H1 (cell line): ENCODE results near the gene TMEM59L. TPM values are rescaled to one million over a fixed set of nuclear protein-coding genes. Genes with fewer than 3 reads are reported as not detected.

ENCODE experiments used
- CTCF ChIA-PET: fragments of 300-600 bp; sonication (Branson Sonifier 250); formaldehyde crosslinking; loops from one replicate; lab custom pipeline; 2021; ENCODE audit not compliant: partially characterized antibody; lab: Charles Lee
- POLR2A ChIA-PET: fragments of 300-600 bp; sonication (Branson Sonifier 250); formaldehyde crosslinking; loops from one replicate; lab custom pipeline; 2021; ENCODE audit warnings: inconsistent platforms; ENCODE audit not compliant: partially characterized antibody; lab: Charles Lee
- DNase-seq, 2 experiments: peaks; one replicate each; pipeline versions ENCODE4 v3.0.0 to v3.0.0-alpha.2; 2010 to 2022; ENCODE audit warnings: low spot score in 2 of 2, low read depth in 1 of 2, mixed read lengths in 1 of 2
- FAIRE-seq: peaks from 2 replicates; lab custom pipeline; 2011; peaks lifted over from hg19 to GRCh38; lab: Jason Lieb, UNC
- H2AFZ ChIP-seq: 2 replicates; pipeline ENCODE4 v1.8.1; 2012; ENCODE audit warnings: low read length, inconsistent platforms
- H2AK5ac ChIP-seq: 2 replicates; pipeline ENCODE4 v1.6.1; 2013; ENCODE audit warnings: low read depth, low read length
- H2BK120ac ChIP-seq: replicated peaks from 2 replicates; pipeline ENCODE3; 2013; ENCODE audit warnings: low read depth, low read length, inconsistent platforms
- H2BK12ac ChIP-seq: 2 replicates; pipeline ENCODE4 v1.6.1; 2013; ENCODE audit warnings: low read depth, low read length
- H2BK15ac ChIP-seq: 2 replicates; pipeline ENCODE4 v1.6.1; 2013; ENCODE audit warnings: low read length
- H2BK20ac ChIP-seq: 2 replicates; pipeline ENCODE4 v1.6.1; 2013; ENCODE audit warnings: low read length
- H2BK5ac ChIP-seq: 2 replicates; pipeline ENCODE4 v1.6.1; 2013; ENCODE audit warnings: low read depth, low read length
- H3K14ac ChIP-seq: 2 replicates; pipeline ENCODE4 v1.6.1; 2013; ENCODE audit warnings: inconsistent platforms; ENCODE audit not compliant: insufficient read length
- H3K18ac ChIP-seq: 2 replicates; pipeline ENCODE4 v1.6.1; 2013; ENCODE audit warnings: low read length; ENCODE audit errors: extremely low read depth
- H3K23ac ChIP-seq: 2 replicates; pipeline ENCODE4 v1.6.1; 2013; ENCODE audit warnings: inconsistent platforms; ENCODE audit not compliant: insufficient read length
- H3K23me2 ChIP-seq: 2 replicates; pipeline ENCODE4 v1.6.1; 2013; ENCODE audit warnings: low read depth, low read length
- H3K27ac ChIP-seq: 2 replicates; pipeline ENCODE4 v1.6.1; 2011; ENCODE audit warnings: low read depth, low read length, inconsistent platforms
- H3K27me3 ChIP-seq, 4 experiments: replicated peaks in 1 of 4; 1 replicate in 1 of 4; 2 replicates in 3 of 4; pipeline versions ENCODE4 v1.6.1 to v1.8.1; 2011 to 2013; ENCODE audit warnings: low read length in 3 of 4, mild to moderate bottlenecking in 3 of 4, inconsistent platforms in 2 of 4, mixed read lengths in 2 of 4, moderate library complexity in 1 of 4; ENCODE audit not compliant: control insufficient read depth in 3 of 4, insufficient read depth in 3 of 4; ENCODE audit errors: extremely low read depth in 1 of 4
- H3K36me3 ChIP-seq, 4 experiments: 2 replicates each; pipeline versions ENCODE4 v1.6.1 to v1.8.1; 2011 to 2013; ENCODE audit warnings: mild to moderate bottlenecking in 4 of 4, low read length in 3 of 4, moderate library complexity in 2 of 4, control low read depth in 1 of 4, inconsistent platforms in 1 of 4; ENCODE audit not compliant: insufficient read depth in 4 of 4, control insufficient read depth in 2 of 4
- H3K4ac ChIP-seq: replicated peaks from 2 replicates; pipeline ENCODE3; 2013; ENCODE audit warnings: low read length, low read depth, mixed read lengths, inconsistent platforms; ENCODE audit not compliant: insufficient read length
- H3K4me1 ChIP-seq, 4 experiments: replicated peaks in 1 of 4; 1 replicate in 1 of 4; 2 replicates in 3 of 4; pipeline versions ENCODE4 v1.6.1 to v1.8.1; 2011 to 2013; ENCODE audit warnings: low read length in 3 of 4, inconsistent platforms in 2 of 4, mixed read lengths in 1 of 4; ENCODE audit not compliant: insufficient read depth in 4 of 4, control insufficient read depth in 3 of 4
- H3K4me2 ChIP-seq, 2 experiments: 2 replicates each; pipeline versions ENCODE4 v1.6.1 to v1.8.1; 2011 to 2013; ENCODE audit warnings: low read depth in 2 of 2, low read length in 2 of 2, control low read depth in 1 of 2, inconsistent platforms in 1 of 2, mild to moderate bottlenecking in 1 of 2; ENCODE audit not compliant: insufficient read depth in 1 of 2
- H3K4me3 ChIP-seq, 4 experiments: fragments of 200-600, 300-600 bp in 1 of 4; sonication (generic), shearing (Covaris generic), sonication (Bioruptor Twin) in 1 of 4; 2 replicates each; pipeline versions ENCODE4 v1.5.1 to v1.8.1; 2011 to 2016; ENCODE audit warnings: low read length in 4 of 4, low read depth in 3 of 4, control low read depth in 2 of 4, inconsistent platforms in 2 of 4, mild to moderate bottlenecking in 2 of 4, mixed read lengths in 1 of 4, moderate library complexity in 1 of 4; ENCODE audit not compliant: insufficient read depth in 2 of 4; ENCODE audit errors: extremely low read depth in 1 of 4
- H3K56ac ChIP-seq: replicated peaks from 2 replicates; pipeline ENCODE3; 2013; ENCODE audit warnings: low read depth, mild to moderate bottlenecking, mixed read lengths, low read length, inconsistent platforms; ENCODE audit not compliant: insufficient read length
- H3K79me1 ChIP-seq: 2 replicates; pipeline ENCODE4 v1.6.1; 2013; ENCODE audit warnings: low read depth, low read length, control low read depth
- H3K79me2 ChIP-seq, 2 experiments: 2 replicates each; pipeline versions ENCODE4 v1.6.1 to v1.8.1; 2012 to 2013; ENCODE audit warnings: low read length in 2 of 2, mild to moderate bottlenecking in 2 of 2, inconsistent platforms in 1 of 2; ENCODE audit not compliant: insufficient read depth in 2 of 2, control insufficient read depth in 1 of 2
- H3K9ac ChIP-seq, 4 experiments: replicated peaks in 1 of 4; 1 replicate in 1 of 4; 2 replicates in 3 of 4; pipeline versions ENCODE4 v1.6.1 to v1.8.1; 2011 to 2013; ENCODE audit warnings: low read depth in 3 of 4, low read length in 3 of 4, control low read depth in 2 of 4, mild to moderate bottlenecking in 2 of 4, moderate library complexity in 2 of 4, inconsistent platforms in 1 of 4; ENCODE audit errors: extremely low read depth in 1 of 4
- H3K9me3 ChIP-seq, 2 experiments: 2 replicates each; pipeline versions ENCODE4 v1.6.1 to v1.8.1; 2012 to 2013; ENCODE audit warnings: mild to moderate bottlenecking in 2 of 2, moderate library complexity in 2 of 2, control low read depth in 1 of 2, inconsistent platforms in 1 of 2, low read depth in 1 of 2, low read length in 1 of 2, mixed read lengths in 1 of 2; ENCODE audit not compliant: insufficient read depth in 2 of 2
- H4K20me1 ChIP-seq, 2 experiments: replicated peaks in 1 of 2; 2 replicates each; pipeline versions ENCODE3 to v1.8.1; 2011 to 2013; ENCODE audit warnings: inconsistent platforms in 2 of 2, low read length in 2 of 2, mild to moderate bottlenecking in 1 of 2; ENCODE audit not compliant: insufficient read depth in 2 of 2, control insufficient read depth in 1 of 2
- H4K5ac ChIP-seq: 2 replicates; pipeline ENCODE4 v1.6.1; 2013; ENCODE audit warnings: low read length, low read depth, mixed read lengths, inconsistent platforms; ENCODE audit not compliant: insufficient read length
- H4K8ac ChIP-seq: 2 replicates; pipeline ENCODE4 v1.8.0; 2013; ENCODE audit warnings: mild to moderate bottlenecking, moderate library complexity, low read length, inconsistent platforms; ENCODE audit not compliant: insufficient read depth; ENCODE audit errors: extremely low read depth
- H4K91ac ChIP-seq: replicated peaks from 2 replicates; pipeline ENCODE3; 2013; ENCODE audit warnings: low read length, mixed read lengths, inconsistent platforms; ENCODE audit not compliant: insufficient read length
- BCL11A ChIP-seq, 2 experiments: IDR thresholded peaks; one replicate each; pipeline ENCODE4 v1.6.1; 2011; ENCODE audit warnings: low read depth in 2 of 2, low read length in 2 of 2, mild to moderate bottlenecking in 2 of 2
- CHD2 ChIP-seq: IDR thresholded peaks from 2 replicates; pipeline ENCODE4 v1.6.1; 2012; ENCODE audit warnings: low read length, improper control_type of control experiment
- CTBP2 ChIP-seq: IDR thresholded peaks from 2 replicates; pipeline ENCODE4 v1.7.0; 2011; ENCODE audit warnings: borderline replicate concordance, mild to moderate bottlenecking, moderate library complexity, mixed read lengths, low read length; ENCODE audit not compliant: insufficient read depth, insufficient read length
- GABPA ChIP-seq: IDR thresholded peaks from 2 replicates; pipeline ENCODE4 v1.6.1; 2011; ENCODE audit warnings: mild to moderate bottlenecking, low read length, moderate library complexity, borderline replicate concordance; ENCODE audit not compliant: insufficient read depth
- HDAC2 ChIP-seq, 2 experiments: fragments of 300-600 bp in 1 of 2; sonication (generic) in 1 of 2; IDR thresholded peaks; 2 replicates each; pipeline ENCODE4 v1.6.1; 2011 to 2012; ENCODE audit warnings: low read depth in 2 of 2, low read length in 2 of 2, mild to moderate bottlenecking in 2 of 2, moderate library complexity in 2 of 2, borderline replicate concordance in 1 of 2, inconsistent platforms in 1 of 2
- JUN ChIP-seq: IDR thresholded peaks from 2 replicates; pipeline ENCODE4 v1.6.1; 2011; ENCODE audit warnings: low read depth, mild to moderate bottlenecking, improper control_type of control experiment, low read length
- KDM5A ChIP-seq: fragments of 200-600 bp; IDR thresholded peaks from 2 replicates; pipeline ENCODE4 v1.7.1; 2012; ENCODE audit warnings: mild to moderate bottlenecking, low read length, inconsistent platforms, mixed read lengths
- SAP30 ChIP-seq: fragments of 300-600 bp; sonication (generic); IDR thresholded peaks from 2 replicates; pipeline ENCODE4 v1.7.1; 2012; ENCODE audit warnings: low read length, moderate library complexity, mild to moderate bottlenecking, inconsistent platforms; ENCODE audit not compliant: insufficient read depth, insufficient replicate concordance
- SIN3A ChIP-seq, 2 experiments: IDR thresholded peaks in 1 of 2; conservative IDR thresholded peaks in 1 of 2; 2 replicates each; pipeline ENCODE4 v1.6.1; 2011 to 2012; ENCODE audit warnings: low read length in 2 of 2, improper control_type of control experiment in 1 of 2, low read depth in 1 of 2, mild to moderate bottlenecking in 1 of 2
- SIRT6 ChIP-seq: IDR thresholded peaks from one replicate; pipeline ENCODE4 v1.7.1; 2012; ENCODE audit warnings: low read length, inconsistent platforms
- SUZ12 ChIP-seq: fragments of 200-600 bp; sonication (generic); IDR thresholded peaks from 2 replicates; pipeline ENCODE4 v1.6.1; 2012; ENCODE audit warnings: mild to moderate bottlenecking, inconsistent platforms, low read length, moderate library complexity, mixed read lengths
- TAF1 ChIP-seq: IDR thresholded peaks from 2 replicates; pipeline ENCODE4 v1.6.1; 2011; ENCODE audit warnings: mild to moderate bottlenecking, low read depth, low read length
- ZNF274 ChIP-seq: IDR thresholded peaks from 2 replicates; pipeline ENCODE4 v1.7.0; 2012; ENCODE audit warnings: low read length, borderline replicate concordance; ENCODE audit errors: extremely low read depth
- WGBS, 2 experiments: shearing (Covaris generic) in 1 of 2; methylation state at CpG; one replicate each; pipeline versions ENCODE4 v1.1.6 to v1.1.7; 2013 to 2015; ENCODE audit warnings: low lambda C conversion rate in 2 of 2, mixed read lengths in 2 of 2, inconsistent platforms in 1 of 2, low coverage in 1 of 2, missing lambda C conversion rate in 1 of 2; ENCODE audit not compliant: insufficient replicate concordance in 2 of 2, insufficient coverage in 1 of 2, insufficient read length in 1 of 2; ENCODE audit errors: extremely low coverage in 1 of 2, missing lambda C conversion rate in 1 of 2; 5-methylcytosine and 5-hydroxymethylcytosine counted together
- polyA plus RNA-seq, 7 experiments: library from polyadenylated mRNA; depleted of rRNA in 3 of 7; stranded (reverse) in 5 of 7; unstranded in 2 of 7; fragments of >200 nt in 5 of 7; fragments of 200-250 nt in 2 of 7; gene quantifications; 1 replicate in 5 of 7; 2 replicates in 1 of 7; 4 replicates in 1 of 7; pipeline versions ENCODE4 v1.2.1 to v1.2.3, GENCODE V29; 2011 to 2013; ENCODE audit warnings: missing spikeins in 2 of 7, mixed read lengths in 2 of 7
- total RNA-seq: library from RNA; stranded (reverse); fragmentation: NEBNext Ultra II Directional; extraction: Animal tissue kit (Norgen Biotek cat#: 25700); gene quantifications from 2 replicates; pipeline ENCODE4 v1.2.1, GENCODE V29; 2021

The TMEM59L gene
- total and polyA plus RNA-seq, 2 of the 8 experiments (the other 6 are each of a cell fraction or from before 2014, with no cell fraction given) = 4.0 to 12.2 TPM

DNA sequence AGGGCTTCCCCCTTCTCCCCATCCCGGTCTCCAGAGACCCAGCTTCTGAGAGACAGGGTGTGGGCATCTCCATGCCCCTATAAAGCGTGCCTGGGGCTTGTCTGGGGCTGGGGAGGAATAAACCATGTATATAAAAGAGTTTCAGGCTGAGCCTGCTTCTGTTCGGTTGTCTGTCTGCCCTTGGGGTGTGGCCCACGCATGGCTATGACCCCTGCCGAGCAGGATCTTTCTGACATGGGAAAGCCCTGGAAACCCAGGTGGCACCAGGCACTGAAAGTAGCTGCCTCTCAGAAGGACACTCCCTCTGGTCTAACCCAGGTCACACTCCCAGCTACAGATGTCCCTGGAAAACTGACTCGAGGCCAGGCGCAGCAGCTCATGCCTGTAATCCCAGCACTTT, 8.2 kb downstream of the TMEM59L start:
- Histone ChIP-seq H4K91ac (no peak overlapping the region), H3K79me1 (no peaks in the 10 kb centered on the region), H3K36me3 (no peaks in the 10 kb centered on the region), H3K27ac (no peak overlapping the region), H3K4me2 (no peak overlapping the region), H3K14ac (no peak overlapping the region), H2BK15ac (no peak overlapping the region), H3K27me3 (peaks cover 0 to 2% (median 0%) of the 10 kb centered on the region in 4 experiments; a peak in 2 of 7 replicates), H2AK5ac (no peak overlapping the region), H2BK5ac (no peak overlapping the region), H3K56ac (no peak overlapping the region), H3K23me2 (no peaks in the 10 kb centered on the region), H4K8ac (no peak overlapping the region), H4K20me1 (peaks cover 0 to 1% of the 10 kb centered on the region in 2 experiments), H4K5ac (no peak overlapping the region), H3K9ac (no peak overlapping the region), H3K79me2 (no peaks in the 10 kb centered on the region), H3K4ac (no peak overlapping the region), H3K4me1 (no peaks in the 10 kb centered on the region), H3K4me3 (no peak overlapping the region), H3K23ac (no peak overlapping the region), H3K9me3 (no peaks in the 10 kb centered on the region), H3K18ac (no peak overlapping the region), H2AFZ (no peak overlapping the region), H2BK120ac (no peak overlapping the region), H2BK20ac (no peak overlapping the region), H2BK12ac (no peak overlapping the region)
- POLR2A ChIA-PET = interaction anchor here (1.1 to 1.2 kb wide), 2 partner anchors 9 to 32 kb away, joined by 3 to 6 read pairs; partner anchors contain the start of gene TMEM59L
- WGBS, 2 experiments = 87% methylated on average over 7 of the region's 7 CpGs; no CpG with 5 or more reads in 1 of the 2 experiments
- DNase-seq (no peak), FAIRE-seq (no peak)
- CTCF ChIA-PET = interaction anchor here (0.6 to 2.3 kb wide), 12 partner anchors 8 to 200 kb away, joined by 3 to 7 read pairs (median 4); partner anchors contain the start of gene TMEM59L
- no peak for TF ChIP-seq SUZ12
- no peak for TF ChIP-seq SIRT6
- TF ChIP-seq ZNF274 = no peak
- no peak for TF ChIP-seq SAP30
- no peak for TF ChIP-seq SIN3A (conservative IDR thresholded peaks at IDR 0.05 in 1 of 2, IDR thresholded peaks at IDR 0.05 in 1 of 2; ENCODE audit: low read depth in 1 of 2, low read length in 2 of 2)
- no peak for TF ChIP-seq CHD2
- TF ChIP-seq KDM5A = no peak
- no peak for TF ChIP-seq HDAC2 (IDR thresholded peaks at IDR 0.05; ENCODE audit: borderline replicate concordance in 1 of 2, low read depth in 2 of 2, low read length in 2 of 2)
- no peak for TF ChIP-seq TAF1
- no peak for TF ChIP-seq CTBP2
- TF ChIP-seq BCL11A (IDR thresholded peaks at IDR 0.05; ENCODE audit: low read depth in 2 of 2, low read length in 2 of 2) = no peak
- TF ChIP-seq GABPA = no peak
- no peak for TF ChIP-seq JUN
